CD4-positive, alpha-beta T cell (primary cell): ENCODE results near the gene GALNT18. TPM values are rescaled to one million over a fixed set of nuclear protein-coding genes. Genes with fewer than 3 reads are reported as not detected.

Source experiments
- ATAC-seq: fragments of 200-7000 bp; cut with Tn5 transposase; one replicate; pipeline ENCODE4 v1.10.0; 2022; ENCODE audit warnings: mild to moderate bottlenecking; ENCODE audit not compliant: poor library complexity
- CTCF ChIA-PET: fragments of 350-600 bp; sonication (Branson Sonifier 250); formaldehyde crosslinking; loops from one replicate; lab custom pipeline; 2021; ENCODE audit warnings: antibody characterized with exemption, inconsistent platforms; lab: Charles Lee
- POLR2A ChIA-PET: fragments of 350-600 bp; sonication (Branson Sonifier 250); formaldehyde crosslinking; loops from one replicate; lab custom pipeline; 2021; ENCODE audit warnings: antibody characterized with exemption, inconsistent platforms; lab: Charles Lee
- DNase-seq, 14 experiments: peaks; one replicate each; pipeline ENCODE4 v3.0.0-alpha.2; 2013 to 2020; ENCODE audit warnings: mixed read lengths in 2 of 14
- H3K27ac ChIP-seq, 2 donors: one replicate each; pipeline versions ENCODE4 v1.5.1 to v1.7.0; 2013; ENCODE audit warnings: low read length in 2 of 2, low read depth in 1 of 2, mild to moderate bottlenecking in 1 of 2
- H3K27me3 ChIP-seq, 2 experiments: 1 replicate in 1 of 2; 2 replicates in 1 of 2; pipeline versions ENCODE4 v1.6.1 to v1.7.0; 2013; ENCODE audit warnings: low read length in 2 of 2, control low read depth in 1 of 2, mild to moderate bottlenecking in 1 of 2, moderate library complexity in 1 of 2; ENCODE audit not compliant: insufficient read depth in 2 of 2, control insufficient read depth in 1 of 2
- H3K36me3 ChIP-seq: one replicate; pipeline ENCODE4 v1.6.1; 2013; ENCODE audit warnings: low read length, control low read depth; ENCODE audit not compliant: insufficient read depth
- H3K4me1 ChIP-seq: one replicate; pipeline ENCODE4 v1.6.1; 2013; ENCODE audit warnings: low read length, control low read depth; ENCODE audit not compliant: insufficient read depth
- H3K4me3 ChIP-seq: one replicate; pipeline ENCODE4 v1.5.1; 2013; ENCODE audit warnings: mild to moderate bottlenecking, low read length, moderate library complexity
- H3K9me3 ChIP-seq, 2 experiments: 1 replicate in 1 of 2; 2 replicates in 1 of 2; pipeline versions ENCODE4 v1.6.1 to v1.7.0; 2013; ENCODE audit warnings: low read length in 2 of 2, mild to moderate bottlenecking in 2 of 2, control low read depth in 1 of 2, moderate library complexity in 1 of 2; ENCODE audit not compliant: control insufficient read depth in 1 of 2, insufficient read depth in 1 of 2
- H3K27ac Mint-ChIP-seq: one replicate; pipeline ENCODE4 v1.8.0; 2020; ENCODE audit warnings: mixed read lengths
- H3K27me3 Mint-ChIP-seq: one replicate; pipeline ENCODE4 v1.8.0; 2021; ENCODE audit warnings: mixed read lengths
- H3K36me3 Mint-ChIP-seq: one replicate; pipeline ENCODE4 v1.8.0; 2021; ENCODE audit warnings: low read depth, mixed read lengths
- H3K4me1 Mint-ChIP-seq: one replicate; pipeline ENCODE4 v1.8.0; 2021; ENCODE audit warnings: low read depth, mixed read lengths
- H3K4me3 Mint-ChIP-seq: one replicate; pipeline ENCODE4 v1.8.0; 2020; ENCODE audit warnings: mild to moderate bottlenecking, mixed read lengths
- H3K9me3 Mint-ChIP-seq: one replicate; pipeline ENCODE4 v1.8.0; 2020; ENCODE audit warnings: mixed read lengths
- intact Hi-C, 2 experiments: fragments of 100-400 bp; cut with DNase I in 1 of 2; cut with micrococcal nuclease in 1 of 2; formaldehyde crosslinking; loops; one replicate each; pipeline versions ENCODE4 v1.15.1 to v1.9.0; 2023 to 2025; cut with DNase I, micrococcal nuclease
- total RNA-seq, 174 experiments: library from RNA in 2 of 174; stranded (reverse) in 2 of 174; gene quantifications; one replicate each; pipeline ENCODE4 v1.2.3 and lab custom pipeline; 2021 to 2026
- TF ChIP-seq, protein P1 (sequence below): fragments of 200-600 bp; IDR thresholded peaks from one replicate; pipeline ENCODE4 v1.8.0; 2022; ENCODE audit warnings: antibody characterized with exemption, mild to moderate bottlenecking

GALNT18 gene
- total RNA-seq, 2 experiments from 2014 or later = 0.08 TPM; not detected in 1

DNA sequence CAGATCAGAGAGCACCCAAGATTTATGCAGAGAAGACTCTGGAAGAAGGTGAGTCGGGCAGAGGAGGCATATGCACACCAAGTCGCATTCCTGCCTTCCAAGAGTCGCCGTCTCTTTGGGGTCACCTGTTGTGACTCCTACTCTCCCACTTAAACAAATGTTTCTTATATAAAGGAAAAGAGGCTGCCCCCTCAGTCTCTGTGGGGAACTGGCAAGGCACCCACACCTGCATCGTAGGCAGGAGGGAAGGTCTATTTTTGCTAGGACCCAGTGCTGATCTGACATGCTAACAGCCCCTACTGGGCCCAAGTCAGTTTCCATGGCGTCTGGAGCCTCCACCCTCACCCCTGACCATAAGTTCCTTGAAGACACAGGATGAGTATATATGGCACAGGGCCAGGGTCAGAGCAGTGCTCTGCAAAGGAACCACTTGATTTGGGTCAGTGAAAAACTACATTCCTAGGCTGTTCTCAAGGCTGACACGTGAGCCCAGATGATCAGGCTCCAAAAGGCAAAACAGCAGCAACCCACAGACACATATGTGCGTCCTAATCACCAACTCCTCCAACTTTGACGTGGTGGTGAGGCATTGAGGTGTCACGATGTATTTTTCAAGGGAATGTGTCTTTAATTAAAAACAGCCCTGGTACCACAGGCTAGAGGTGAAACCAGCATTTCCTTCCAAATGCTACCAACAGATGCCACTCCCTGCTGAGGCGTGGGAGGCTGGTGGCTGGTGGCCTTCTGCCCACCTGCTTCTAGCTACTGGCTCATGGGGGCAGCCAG, 213.2 kb downstream of the GALNT18 start:
- intact Hi-C loops = no loop called here
- H3K4me3 Mint-ChIP-seq = no peak overlapping the region
- H3K4me1 Mint-ChIP-seq = no peaks in the 10 kb centered on the region

DNA sequence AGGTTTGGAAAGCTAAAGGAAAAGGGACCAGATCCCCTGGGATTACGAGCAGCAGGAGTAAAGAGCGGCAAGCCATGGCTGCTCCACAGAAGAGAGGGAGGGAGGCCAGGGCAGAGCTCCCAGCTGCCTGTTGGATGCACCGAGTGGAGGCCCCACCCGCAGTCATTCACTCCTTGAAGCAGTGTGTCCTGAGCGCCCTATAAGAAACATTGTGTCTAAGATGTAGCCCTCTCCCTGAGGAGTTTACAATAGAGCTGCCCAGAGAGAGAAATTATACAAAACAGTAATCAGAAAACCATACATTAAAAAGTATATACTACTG, 214.1 kb downstream of the GALNT18 start:
- Histone ChIP-seq H3K4me1 (no peaks in the 10 kb centered on the region), H3K27ac (no peak overlapping the region), H3K4me3 (no peak overlapping the region), H3K27me3 (no peaks in the 10 kb centered on the region), H3K9me3 (no peaks in the 10 kb centered on the region), H3K36me3 (no peaks in the 10 kb centered on the region)
- Mint-ChIP-seq H3K36me3 (no peaks in the 10 kb centered on the region), H3K27ac (no peak overlapping the region), H3K4me3 (no peak overlapping the region), H3K4me1 (no peaks in the 10 kb centered on the region), H3K9me3 (no peaks in the 10 kb centered on the region), H3K27me3 (peaks cover 37% of the 10 kb centered on the region)
- DNase-seq (no peak), ATAC-seq (no peak)
- TF ChIP-seq, protein P1, sequence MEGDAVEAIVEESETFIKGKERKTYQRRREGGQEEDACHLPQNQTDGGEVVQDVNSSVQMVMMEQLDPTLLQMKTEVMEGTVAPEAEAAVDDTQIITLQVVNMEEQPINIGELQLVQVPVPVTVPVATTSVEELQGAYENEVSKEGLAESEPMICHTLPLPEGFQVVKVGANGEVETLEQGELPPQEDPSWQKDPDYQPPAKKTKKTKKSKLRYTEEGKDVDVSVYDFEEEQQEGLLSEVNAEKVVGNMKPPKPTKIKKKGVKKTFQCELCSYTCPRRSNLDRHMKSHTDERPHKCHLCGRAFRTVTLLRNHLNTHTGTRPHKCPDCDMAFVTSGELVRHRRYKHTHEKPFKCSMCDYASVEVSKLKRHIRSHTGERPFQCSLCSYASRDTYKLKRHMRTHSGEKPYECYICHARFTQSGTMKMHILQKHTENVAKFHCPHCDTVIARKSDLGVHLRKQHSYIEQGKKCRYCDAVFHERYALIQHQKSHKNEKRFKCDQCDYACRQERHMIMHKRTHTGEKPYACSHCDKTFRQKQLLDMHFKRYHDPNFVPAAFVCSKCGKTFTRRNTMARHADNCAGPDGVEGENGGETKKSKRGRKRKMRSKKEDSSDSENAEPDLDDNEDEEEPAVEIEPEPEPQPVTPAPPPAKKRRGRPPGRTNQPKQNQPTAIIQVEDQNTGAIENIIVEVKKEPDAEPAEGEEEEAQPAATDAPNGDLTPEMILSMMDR = no peak
- POLR2A ChIA-PET = no interaction called here
- CTCF ChIA-PET = no interaction called here
- intact Hi-C loops = no loop called here

More for the DNA sequence above, 213.2 kb downstream of the GALNT18 start:
- H3K36me3 ChIP-seq = no peaks in the 10 kb centered on the region
- TF ChIP-seq, protein P1 = no peak
- DNase-seq (no peak), ATAC-seq (no peak)
- no peaks in the 10 kb centered on the region for H3K27me3 ChIP-seq
- peaks cover 31% of the 10 kb centered on the region for H3K27me3 Mint-ChIP-seq
- no peaks in the 10 kb centered on the region for H3K9me3 ChIP-seq
- no peak overlapping the region for H3K27ac ChIP-seq
- no peaks in the 10 kb centered on the region for H3K36me3 Mint-ChIP-seq
- ChIA-PET CTCF (no interaction called here), POLR2A (no interaction called here)
- H3K9me3 Mint-ChIP-seq = no peaks in the 10 kb centered on the region
- H3K4me1 ChIP-seq = no peaks in the 10 kb centered on the region
- H3K27ac Mint-ChIP-seq = no peak overlapping the region
- H3K4me3 ChIP-seq = no peak overlapping the region

GRCh38 chr11:11407065-11407762, 214.6 kb downstream of the GALNT18 start:
- H3K27ac ChIP-seq = no peak overlapping the region
- intact Hi-C loops = no loop called here
- Mint-ChIP-seq H3K4me1 (no peaks in the 10 kb centered on the region), H3K27me3 (peaks cover 37% of the 10 kb centered on the region), H3K36me3 (no peaks in the 10 kb centered on the region), H3K9me3 (no peaks in the 10 kb centered on the region), H3K27ac (no peak overlapping the region), H3K4me3 (no peak overlapping the region)
- DNase-seq (no peak), ATAC-seq (no peak)
- H3K4me3 ChIP-seq = no peak overlapping the region
- TF ChIP-seq, protein P1 = no peak
- no peaks in the 10 kb centered on the region for H3K9me3 ChIP-seq
- ChIA-PET CTCF (no interaction called here), POLR2A (no interaction called here)
- no peaks in the 10 kb centered on the region for H3K4me1 ChIP-seq
- no peaks in the 10 kb centered on the region for H3K27me3 ChIP-seq
- no peaks in the 10 kb centered on the region for H3K36me3 ChIP-seq
